ENCODE data around the gene STS. TPM values are rescaled to one million over a fixed set of nuclear protein-coding genes. Genes with fewer than 3 reads are reported as not detected.

Gene STS
- total and polyA plus RNA-seq, 2 of the 8 experiments (the other 6 are each of a cell fraction or from before 2014, with no cell fraction given) = 0.67 to 1.5 TPM

DNA sequence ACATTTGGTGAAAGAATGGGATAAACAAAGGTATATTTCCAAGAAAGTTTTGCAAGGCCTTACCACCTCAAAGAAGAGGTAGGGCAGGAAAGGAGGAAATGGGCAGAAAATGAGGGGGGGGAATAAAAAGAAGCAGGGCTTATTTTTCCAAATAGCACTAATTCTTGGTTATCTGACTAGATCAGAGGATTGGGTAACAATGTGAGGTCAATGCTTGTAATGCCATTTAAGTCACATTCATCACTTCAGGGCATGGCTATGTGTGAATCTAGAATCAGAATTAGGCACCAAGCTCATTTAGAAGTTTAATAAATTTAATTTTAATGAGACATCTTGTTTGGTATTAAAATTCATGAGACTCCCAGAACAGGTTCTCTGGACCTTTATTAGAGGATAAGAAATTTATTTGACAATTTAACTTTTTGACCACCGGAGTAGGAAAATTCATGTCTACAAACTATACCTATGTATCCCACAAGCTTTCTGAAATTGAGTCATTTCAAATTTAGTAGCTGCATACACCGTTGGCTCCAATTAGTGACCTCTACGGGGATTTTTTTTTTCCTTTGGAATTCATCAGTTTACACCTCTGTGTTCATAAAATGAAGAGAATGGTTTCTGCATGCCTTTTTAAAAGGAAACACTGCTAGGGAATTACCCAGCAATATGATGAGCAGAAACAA lies 1.4 kb upstream of the STS start:
- Histone ChIP-seq H3K56ac (replicated peaks; ENCODE audit: insufficient read length, low read depth, low read length) (no peak overlapping the region), H3K9me3 (ENCODE audit: insufficient read depth in 2 of 2, low read depth in 1 of 2, low read length in 1 of 2) (no peaks in the 10 kb centered on the region), H3K14ac (ENCODE audit: insufficient read length) (no peak overlapping the region), H2BK20ac (ENCODE audit: low read length) (no peak overlapping the region), H3K18ac (ENCODE audit: extremely low read depth, low read length) (no peak overlapping the region), H4K91ac (replicated peaks; ENCODE audit: insufficient read length, low read length) (no peak overlapping the region), H3K79me2 (ENCODE audit: control insufficient read depth in 1 of 2, insufficient read depth in 2 of 2, low read length in 2 of 2) (peaks cover 0 to 3% of the 10 kb centered on the region in 2 experiments; a peak in 1 of 4 replicates), H3K23ac (ENCODE audit: insufficient read length) (no peak overlapping the region), H4K5ac (ENCODE audit: insufficient read length, low read depth, low read length) (no peak overlapping the region), H3K23me2 (ENCODE audit: low read depth, low read length) (peaks cover 6% of the 10 kb centered on the region; the same call in 1 of the 2 replicates), H2AK5ac (ENCODE audit: low read depth, low read length) (no peak overlapping the region), H3K36me3 (ENCODE audit: control insufficient read depth in 2 of 4, insufficient read depth in 4 of 4, low read length in 3 of 4) (no peaks in the 10 kb centered on the region), H4K8ac (ENCODE audit: extremely low read depth, insufficient read depth, low read length) (no peak overlapping the region), H3K79me1 (ENCODE audit: low read depth, low read length) (no peaks in the 10 kb centered on the region), H2BK12ac (ENCODE audit: low read depth, low read length) (no peak overlapping the region), H3K4me3 (ENCODE audit: extremely low read depth in 1 of 4, insufficient read depth in 2 of 4, low read depth in 3 of 4, low read length in 4 of 4) (no peak overlapping the region), H2BK5ac (ENCODE audit: low read depth, low read length) (no peak overlapping the region), H3K4me1 (replicated peaks in 1 of 4; ENCODE audit: control insufficient read depth in 3 of 4, insufficient read depth in 4 of 4, low read length in 3 of 4) (peaks cover 0 to 4% (median 0%) of the 10 kb centered on the region in 4 experiments; a peak in 2 of 7 replicates), H2AFZ (ENCODE audit: low read length) (no peak overlapping the region), H3K4me2 (ENCODE audit: insufficient read depth in 1 of 2, low read depth in 2 of 2, low read length in 2 of 2) (no peak overlapping the region; a peak in 1 of 4 replicates), H3K27ac (ENCODE audit: low read depth, low read length) (no peak overlapping the region), H3K9ac (replicated peaks in 1 of 4; ENCODE audit: extremely low read depth in 1 of 4, low read depth in 3 of 4, low read length in 3 of 4) (no peak overlapping the region), H4K20me1 (replicated peaks in 1 of 2; ENCODE audit: control insufficient read depth in 1 of 2, insufficient read depth in 2 of 2, low read length in 2 of 2) (no peaks in the 10 kb centered on the region), H3K4ac (replicated peaks; ENCODE audit: insufficient read length, low read depth, low read length) (no peak overlapping the region), H2BK120ac (replicated peaks; ENCODE audit: low read depth, low read length) (no peak overlapping the region), H3K27me3 (replicated peaks in 1 of 4; ENCODE audit: control insufficient read depth in 3 of 4, extremely low read depth in 1 of 4, insufficient read depth in 3 of 4, low read length in 3 of 4) (no peaks in the 10 kb centered on the region), H2BK15ac (ENCODE audit: low read length) (no peak overlapping the region)
- DNase-seq (ENCODE audit: low read depth in 1 of 2, low spot score in 2 of 2) (no peak), FAIRE-seq (no peak)
- WGBS, 2 experiments (ENCODE audit: extremely low coverage in 1 of 2, insufficient coverage in 1 of 2, insufficient read length in 1 of 2, insufficient replicate concordance in 2 of 2, low coverage in 1 of 2, low lambda C conversion rate in 2 of 2, missing lambda C conversion rate in 1 of 2) = 97% methylated on average over 3 of the region's 3 CpGs; no CpG with 5 or more reads in 1 of the 2 experiments
- ChIA-PET POLR2A (ENCODE audit: partially characterized antibody) (no interaction called here), CTCF (ENCODE audit: partially characterized antibody) (interaction anchor here (0.6 to 1.7 kb wide), 2 partner anchors 13 to 164 kb away, joined by 3 to 5 read pairs; no protein-coding TSS in a partner anchor)
- TF ChIP-seq, protein P1, sequence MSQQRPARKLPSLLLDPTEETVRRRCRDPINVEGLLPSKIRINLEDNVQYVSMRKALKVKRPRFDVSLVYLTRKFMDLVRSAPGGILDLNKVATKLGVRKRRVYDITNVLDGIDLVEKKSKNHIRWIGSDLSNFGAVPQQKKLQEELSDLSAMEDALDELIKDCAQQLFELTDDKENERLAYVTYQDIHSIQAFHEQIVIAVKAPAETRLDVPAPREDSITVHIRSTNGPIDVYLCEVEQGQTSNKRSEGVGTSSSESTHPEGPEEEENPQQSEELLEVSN (IDR thresholded peaks at IDR 0.05) = no peak
- TF ChIP-seq GTF2F1 (IDR thresholded peaks at IDR 0.05; ENCODE audit: borderline replicate concordance, low read depth, low read length) (no peak), SP1 (IDR thresholded peaks at IDR 0.05; ENCODE audit: low read depth, low read length) (no peak), SRF (IDR thresholded peaks at IDR 0.05; ENCODE audit: low read depth, low read length) (no peak), EGR1 (IDR thresholded peaks at IDR 0.05; ENCODE audit: borderline replicate concordance, low read depth, low read length) (no peak), NANOG (IDR thresholded peaks at IDR 0.05; ENCODE audit: insufficient read depth, low read depth, low read length, poor library complexity, severe bottlenecking) (no peak), SP2 (IDR thresholded peaks at IDR 0.05; ENCODE audit: low read length) (no peak), CEBPB (IDR thresholded peaks at IDR 0.05; ENCODE audit: low read depth, low read length) (no peak)
- TF ChIP-seq, protein P2, sequence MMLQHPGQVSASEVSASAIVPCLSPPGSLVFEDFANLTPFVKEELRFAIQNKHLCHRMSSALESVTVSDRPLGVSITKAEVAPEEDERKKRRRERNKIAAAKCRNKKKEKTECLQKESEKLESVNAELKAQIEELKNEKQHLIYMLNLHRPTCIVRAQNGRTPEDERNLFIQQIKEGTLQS (IDR thresholded peaks at IDR 0.05; ENCODE audit: insufficient read depth, low read depth, low read length) = no peak
